Measurements from ENCODE around the gene SNUPN.

The SNUPN gene

GRCh38 chr15:75659141-75659771 lies 33.7 kb upstream of the SNUPN start:
- TF ChIP-seq CTCF (IDR thresholded peaks at IDR 0.05), result no peak

DNA sequence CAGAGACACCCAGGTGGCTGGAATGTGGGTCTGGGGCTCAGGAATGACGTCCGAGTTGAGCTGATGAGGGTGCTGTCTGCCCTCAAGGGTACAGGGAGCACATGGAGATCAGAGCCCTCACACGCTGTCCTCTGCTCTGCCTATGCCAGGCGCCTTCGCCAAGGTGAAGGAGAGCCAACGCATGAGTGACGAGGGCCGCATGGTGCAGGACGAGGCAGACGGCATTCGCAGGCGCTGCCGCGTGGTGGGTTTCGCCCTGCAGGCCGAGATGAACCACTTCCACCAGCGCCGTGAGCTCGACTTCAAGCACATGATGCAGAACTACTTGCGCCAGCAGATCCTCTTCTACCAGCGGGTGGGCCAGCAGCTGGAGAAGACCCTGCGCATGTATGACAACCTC lies 31.3 kb upstream of the SNUPN start:
- TF ChIP-seq CTCF (IDR thresholded peaks at IDR 0.05), result no peak

DNA sequence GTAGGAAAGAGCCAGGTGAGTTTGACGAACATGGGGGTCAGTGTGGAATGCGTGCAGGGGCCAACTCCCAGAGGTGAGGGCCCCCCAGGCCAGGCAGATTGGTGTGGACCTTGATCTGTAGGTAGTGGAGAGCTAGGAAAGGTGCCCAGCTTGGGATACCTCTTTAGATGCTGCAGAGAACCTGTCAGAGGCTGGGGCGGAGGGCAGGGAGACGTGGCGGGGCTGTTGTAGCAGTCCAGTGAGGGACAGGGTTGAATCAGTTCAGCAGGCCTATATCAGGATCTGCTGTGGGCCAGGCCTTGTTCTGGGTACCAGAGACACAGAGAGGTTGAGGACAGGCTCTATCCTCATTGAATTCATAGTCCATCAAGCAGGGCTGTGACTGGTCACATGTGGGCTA lies 30.8 kb upstream of the SNUPN start:
- TF ChIP-seq CTCF (IDR thresholded peaks at IDR 0.05), result no peak

- no peak for TF ChIP-seq CTCF (IDR thresholded peaks at IDR 0.05)
Measured at GRCh38 chr15:75655931-75656330, 30.4 kb upstream of the SNUPN start.

DNA sequence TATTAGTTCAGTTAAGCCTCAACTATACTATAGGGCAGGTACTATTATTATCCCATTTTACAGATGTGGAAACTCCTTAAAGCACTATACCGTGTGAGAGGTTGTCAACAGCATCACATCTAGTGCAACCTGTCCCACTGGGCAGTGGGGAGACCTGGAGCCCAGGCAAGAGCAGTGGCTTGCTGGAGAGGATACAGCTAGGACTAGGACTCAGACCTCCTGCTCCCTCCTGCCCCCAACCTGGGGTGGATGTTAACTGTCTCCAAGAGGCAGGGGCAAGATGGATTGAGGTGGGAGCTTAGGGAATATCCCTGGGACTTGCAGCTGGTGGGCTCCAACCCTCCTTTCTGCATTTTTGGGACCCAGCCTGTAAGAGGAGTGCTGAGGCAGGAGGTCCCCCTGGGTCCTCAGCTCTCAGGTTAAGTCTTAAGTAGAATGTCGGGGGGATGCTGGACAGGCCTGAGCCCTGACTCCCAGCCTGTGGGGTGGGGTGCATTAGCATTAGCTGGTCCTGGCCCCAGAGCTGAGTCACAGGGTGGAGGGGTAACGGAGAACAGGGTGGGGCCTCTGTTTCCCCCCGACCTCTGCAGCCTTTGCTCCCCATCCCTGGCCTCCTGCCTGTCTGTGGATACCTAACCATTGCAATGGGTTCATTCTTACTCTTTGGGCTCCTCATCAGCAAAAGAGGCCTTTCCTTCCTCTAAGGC lies 28.8 kb upstream of the SNUPN start:
- TF ChIP-seq CTCF (IDR thresholded peaks at IDR 0.05), result no peak

DNA sequence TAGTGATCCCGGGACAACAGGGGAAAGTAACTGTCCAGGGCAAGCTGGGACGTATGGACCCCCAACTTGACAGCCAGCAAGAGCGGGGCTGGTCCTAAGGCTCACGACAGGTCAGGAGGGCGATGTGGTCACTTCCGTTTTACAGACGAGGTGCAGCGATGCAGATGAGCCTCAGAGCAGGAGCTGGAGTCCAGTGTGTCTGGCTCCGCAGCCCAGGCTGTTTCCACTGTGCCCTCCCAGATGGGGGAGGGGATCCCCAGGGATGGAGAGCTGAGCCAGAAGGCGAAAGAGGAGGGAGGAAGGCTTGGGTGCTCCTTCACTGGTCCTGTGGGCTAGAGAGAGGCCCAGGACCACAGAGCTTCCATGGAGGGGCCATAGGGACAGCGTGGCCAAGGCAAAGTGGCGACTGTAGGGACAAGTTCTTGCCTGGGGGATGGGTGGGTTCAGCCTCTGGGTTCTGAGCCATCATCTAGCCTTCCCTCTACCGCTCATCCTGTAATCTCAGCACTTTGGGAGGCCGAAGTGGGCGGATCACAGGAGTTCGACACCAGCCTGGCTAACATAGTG lies 27.9 kb upstream of the SNUPN start:
- no peak for TF ChIP-seq CTCF (IDR thresholded peaks at IDR 0.05)

- TF ChIP-seq CTCF (IDR thresholded peaks at IDR 0.05), result no peak
Measured at GRCh38 chr15:75651810-75652543, 26.5 kb upstream of the SNUPN start.
